HG02852 (cell line): ENCODE data around the gene VSIR.

Source experiments
- ATAC-seq: cut with Tn5 transposase; IDR thresholded peaks from one replicate; pipeline ENCODE4 v1.9.1; 2021; ENCODE audit warnings: mild to moderate bottlenecking, moderate library complexity; ENCODE audit not compliant: unreplicated experiment

The VSIR gene

GRCh38 chr10:71735709-71736569 is 37.4 kb downstream of the VSIR start:
- no peak for ATAC-seq

- ATAC-seq: no peak
These were observed 38.5 kb downstream of the VSIR start for GRCh38 chr10:71734797-71735196.

GRCh38 chr10:71731791-71732190 is 41.5 kb downstream of the VSIR start:
- no peak for ATAC-seq

GRCh38 chr10:71729161-71729636 is 44.1 kb downstream of the VSIR start:
- no peak for ATAC-seq

GRCh38 chr10:71727738-71728737 is 45.3 kb downstream of the VSIR start:
- ATAC-seq: peak; percentile 58

GRCh38 chr10:71727105-71727737 is 46.1 kb downstream of the VSIR start:
- ATAC-seq: peak; percentile 45

GRCh38 chr10:71726580-71727104 is 46.7 kb downstream of the VSIR start:
- no peak for ATAC-seq

- no peak for ATAC-seq
These were observed 47.2 kb downstream of the VSIR start for GRCh38 chr10:71725998-71726579.

GRCh38 chr10:71725249-71725648 is 48.1 kb downstream of the VSIR start:
- ATAC-seq: no peak

- no peak for ATAC-seq
These were observed 48.8 kb downstream of the VSIR start for GRCh38 chr10:71724539-71724938.

- no peak for ATAC-seq
These were observed 50.0 kb downstream of the VSIR start for GRCh38 chr10:71723311-71723710.

GRCh38 chr10:71722849-71723248 is 50.5 kb downstream of the VSIR start:
- no peak for ATAC-seq

- ATAC-seq: no peak
These were observed 52.0 kb downstream of the VSIR start for GRCh38 chr10:71721313-71721712.

- ATAC-seq: no peak
These were observed 53.0 kb downstream of the VSIR start for GRCh38 chr10:71720288-71720687.

- ATAC-seq: no peak
These were observed 53.7 kb downstream of the VSIR start, which contains the start of gene C10orf105 for GRCh38 chr10:71719464-71720201. Gene C10orf105, minus strand, starts transcription at chr10:71719778. Its CDS starts 3,441 bp downstream, at chr10:71716337.

- no peak for ATAC-seq
These were observed 54.3 kb downstream of the VSIR start for GRCh38 chr10:71719042-71719441.

GRCh38 chr10:71718165-71718698 is 55.1 kb downstream of the VSIR start:
- no peak for ATAC-seq

GRCh38 chr10:71717551-71717951 is 55.8 kb downstream of the VSIR start:
- no peak for ATAC-seq

- no peak for ATAC-seq
These were observed 56.3 kb downstream of the VSIR start for GRCh38 chr10:71717056-71717455.
